Activated CD4-positive, alpha-beta memory T cell treated with anti-CD3 and anti-CD28 coated beads, Interleukin-2, amount 10 ng/mL, durations not matched to agents 7 days and 5 days (primary cell): ENCODE measurements around the gene AFF4. TPM values are rescaled to one million over a fixed set of nuclear protein-coding genes. Genes with fewer than 3 reads are reported as not detected.

ENCODE experiments used
- CTCF ChIA-PET: fragments of 350-600 bp; sonication (Branson Sonifier 250); formaldehyde crosslinking; loops from one replicate; lab custom pipeline; 2021; ENCODE audit warnings: antibody characterized with exemption, inconsistent platforms; lab: Charles Lee
- POLR2A ChIA-PET: fragments of 350-600 bp; sonication (Branson Sonifier 250); formaldehyde crosslinking; loops from one replicate; lab custom pipeline; 2021; ENCODE audit warnings: antibody characterized with exemption; lab: Charles Lee
- DNase-seq: peaks from one replicate; pipeline ENCODE4 v3.0.0-alpha.2; 2020
- H3K27ac Mint-ChIP-seq: one replicate; pipeline ENCODE4 v1.8.0; 2021; ENCODE audit warnings: mild to moderate bottlenecking, mixed read lengths
- H3K27me3 Mint-ChIP-seq: one replicate; pipeline ENCODE4 v1.8.0; 2021; ENCODE audit warnings: mixed read lengths
- H3K36me3 Mint-ChIP-seq: one replicate; pipeline ENCODE4 v1.8.0; 2021; ENCODE audit warnings: low read depth, mixed read lengths
- H3K4me1 Mint-ChIP-seq: one replicate; pipeline ENCODE4 v1.8.0; 2021; ENCODE audit warnings: mixed read lengths
- H3K4me3 Mint-ChIP-seq: one replicate; pipeline ENCODE4 v1.8.0; 2021; ENCODE audit warnings: mild to moderate bottlenecking, mixed read lengths
- H3K9me3 Mint-ChIP-seq: one replicate; pipeline ENCODE4 v1.8.0; 2021; ENCODE audit warnings: mixed read lengths
- total RNA-seq, 2 experiments: library from RNA; stranded (reverse); gene quantifications; one replicate each; pipeline ENCODE4 v1.2.3, GENCODE V29; 2021

Gene AFF4
- total RNA-seq, 2 experiments from 2014 or later: 33.1 to 33.3 TPM

DNA sequence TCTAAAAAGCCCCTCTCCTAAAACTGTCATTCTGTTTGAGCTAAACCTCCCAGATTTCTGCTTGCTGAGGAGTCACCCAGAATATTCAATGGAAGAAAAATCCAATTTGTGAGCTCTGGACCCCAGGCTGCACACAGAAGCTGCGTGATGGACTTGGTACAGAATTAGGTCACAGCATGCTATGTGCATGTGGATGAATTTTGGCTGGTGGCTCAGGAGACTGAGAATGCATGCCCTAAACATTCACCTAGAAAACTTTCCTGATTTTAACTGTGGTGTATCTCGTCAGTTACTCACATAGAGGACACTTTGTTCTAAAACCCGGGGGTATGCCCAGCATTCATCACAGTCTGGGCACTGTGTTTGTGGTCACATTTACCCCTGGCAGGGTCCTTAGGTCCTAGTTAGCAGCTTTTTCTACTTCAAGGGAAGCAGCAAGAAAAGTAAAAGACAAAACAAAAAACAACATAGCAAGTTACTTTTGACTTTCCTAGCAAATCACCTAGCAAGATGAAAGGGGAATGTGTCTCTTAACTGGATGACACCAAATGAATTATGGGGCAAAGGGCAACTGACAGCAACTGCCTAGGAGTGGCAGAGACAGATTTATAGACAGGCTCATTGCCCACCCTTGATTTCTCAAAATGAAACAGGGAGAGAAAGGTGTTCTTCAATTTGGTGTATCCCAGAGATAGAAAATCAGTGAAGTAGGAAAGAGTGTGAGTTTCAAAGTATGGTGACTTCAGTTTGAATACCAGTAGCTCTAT lies 124.7 kb downstream of the AFF4 start:
- Mint-ChIP-seq H3K27ac (no peak overlapping the region), H3K4me1 (no peaks in the 10 kb centered on the region), H3K4me3 (no peak overlapping the region), H3K36me3 (no peaks in the 10 kb centered on the region), H3K9me3 (no peaks in the 10 kb centered on the region), H3K27me3 (no peaks in the 10 kb centered on the region)
- CTCF ChIA-PET: no interaction called here
- peak; percentile 0 for DNase-seq
- POLR2A ChIA-PET: no interaction called here

DNA sequence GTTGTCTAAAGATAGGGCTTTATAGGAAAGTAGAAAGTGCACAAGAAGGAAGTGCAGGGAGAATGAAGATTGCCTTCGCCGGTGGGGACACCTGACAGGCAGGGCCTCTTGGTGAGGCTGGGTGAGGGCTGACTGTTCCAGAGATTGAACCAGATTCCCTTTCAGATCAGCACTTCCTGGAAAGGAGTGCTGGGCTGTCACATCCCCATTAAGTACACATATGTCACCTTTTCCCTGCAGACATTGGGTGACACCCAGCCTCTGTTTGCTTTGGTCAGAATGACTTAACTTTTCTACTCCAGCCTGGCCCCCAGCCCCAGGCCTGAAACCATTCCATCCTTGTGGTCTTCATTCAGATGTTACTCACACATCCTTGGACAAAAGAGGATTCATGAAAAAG lies 125.6 kb downstream of the AFF4 start:
- no peaks in the 10 kb centered on the region for H3K4me1 Mint-ChIP-seq
- POLR2A ChIA-PET: no interaction called here

DNA sequence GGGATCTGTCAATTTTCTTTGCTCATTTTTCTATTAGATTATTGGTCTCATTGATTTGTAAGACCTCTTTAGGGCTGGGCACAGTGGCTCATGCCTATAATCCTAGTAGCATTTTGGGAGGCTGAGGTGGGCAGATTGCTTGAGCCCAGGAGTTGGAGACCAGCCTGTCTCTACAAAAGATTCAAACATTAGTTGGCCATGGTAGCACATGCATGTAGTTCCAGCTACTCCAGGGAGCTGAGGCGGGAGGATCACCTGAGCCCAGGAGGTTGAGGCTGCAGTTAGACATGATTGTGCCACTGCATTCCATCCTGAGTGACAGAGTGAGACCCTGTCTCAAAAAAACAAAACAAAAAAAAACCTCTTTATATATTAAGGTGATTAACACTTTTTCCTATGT lies 126.6 kb downstream of the AFF4 start:
- ChIA-PET POLR2A (no interaction called here), CTCF (no interaction called here)
- Mint-ChIP-seq H3K36me3 (no peaks in the 10 kb centered on the region), H3K9me3 (no peaks in the 10 kb centered on the region), H3K27ac (no peak overlapping the region), H3K4me1 (no peaks in the 10 kb centered on the region), H3K4me3 (no peak overlapping the region), H3K27me3 (no peaks in the 10 kb centered on the region)
- DNase-seq: no peak

More for the DNA sequence above, 125.6 kb downstream of the AFF4 start:
- no peaks in the 10 kb centered on the region for H3K36me3 Mint-ChIP-seq
- no peak overlapping the region for H3K4me3 Mint-ChIP-seq
- no peaks in the 10 kb centered on the region for H3K27me3 Mint-ChIP-seq
- DNase-seq: peak; percentile 10
- H3K9me3 Mint-ChIP-seq: no peaks in the 10 kb centered on the region
- CTCF ChIA-PET: no interaction called here
- no peak overlapping the region for H3K27ac Mint-ChIP-seq

DNA sequence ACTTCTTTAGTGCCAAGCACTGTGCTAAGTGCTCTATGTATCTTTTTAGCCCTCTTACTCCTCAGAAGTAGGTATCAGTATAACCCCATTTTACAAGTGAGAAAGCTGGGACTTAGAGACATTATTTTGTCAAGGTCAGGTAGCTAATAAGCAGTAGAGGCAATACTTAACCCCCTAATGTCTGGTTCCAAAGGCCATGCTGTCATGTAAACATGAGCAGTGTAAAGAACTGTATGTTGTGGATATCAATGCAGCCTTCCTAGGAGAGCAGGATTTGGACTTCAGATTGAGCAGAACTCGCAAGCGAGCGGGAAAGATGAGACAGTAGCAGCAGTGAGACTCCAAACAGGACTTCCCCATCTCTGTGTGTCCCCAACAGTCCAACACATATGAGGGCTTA lies 129.4 kb downstream of the AFF4 start:
- Mint-ChIP-seq H3K27ac (no peak overlapping the region), H3K4me1 (peaks cover 13% of the 10 kb centered on the region), H3K9me3 (no peaks in the 10 kb centered on the region), H3K4me3 (no peak overlapping the region), H3K36me3 (no peaks in the 10 kb centered on the region), H3K27me3 (peaks cover 17% of the 10 kb centered on the region)
- ChIA-PET CTCF (interaction anchor here (1.3 to 1.4 kb wide), 2 partner anchors 14 to 49 kb away, joined by 3 to 6 read pairs; no protein-coding TSS in a partner anchor), POLR2A (no interaction called here)
- DNase-seq: no peak

DNA sequence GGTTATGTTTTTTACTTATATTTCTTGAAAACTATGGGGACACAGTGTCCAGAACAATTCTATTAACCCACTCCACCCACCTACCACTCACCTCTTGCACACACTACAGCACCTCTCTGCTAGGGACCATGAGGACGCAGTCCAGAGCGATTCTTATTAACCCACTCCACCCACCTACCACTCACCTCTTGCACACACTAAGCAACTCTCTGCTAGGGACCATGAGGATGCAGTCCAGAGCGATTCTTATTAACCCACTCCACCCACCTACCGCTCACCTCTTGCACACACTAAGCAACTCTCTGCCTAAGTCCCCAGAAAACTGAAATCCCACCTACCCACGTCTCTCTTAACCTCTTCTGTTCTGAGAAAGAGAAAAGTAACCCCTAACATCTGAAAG lies 130.8 kb downstream of the AFF4 start:
- H3K9me3 Mint-ChIP-seq: no peaks in the 10 kb centered on the region
- H3K4me3 Mint-ChIP-seq: no peak overlapping the region
- H3K4me1 Mint-ChIP-seq: peaks cover 15% of the 10 kb centered on the region
- ChIA-PET POLR2A (no interaction called here), CTCF (interaction anchor here (5.2 kb wide), 1 partner anchor 12 kb away, joined by 27 read pairs; no protein-coding TSS in a partner anchor)
- H3K27ac Mint-ChIP-seq: no peak overlapping the region
- no peaks in the 10 kb centered on the region for H3K36me3 Mint-ChIP-seq
- DNase-seq: no peak
- peaks cover 30% of the 10 kb centered on the region for H3K27me3 Mint-ChIP-seq

DNA sequence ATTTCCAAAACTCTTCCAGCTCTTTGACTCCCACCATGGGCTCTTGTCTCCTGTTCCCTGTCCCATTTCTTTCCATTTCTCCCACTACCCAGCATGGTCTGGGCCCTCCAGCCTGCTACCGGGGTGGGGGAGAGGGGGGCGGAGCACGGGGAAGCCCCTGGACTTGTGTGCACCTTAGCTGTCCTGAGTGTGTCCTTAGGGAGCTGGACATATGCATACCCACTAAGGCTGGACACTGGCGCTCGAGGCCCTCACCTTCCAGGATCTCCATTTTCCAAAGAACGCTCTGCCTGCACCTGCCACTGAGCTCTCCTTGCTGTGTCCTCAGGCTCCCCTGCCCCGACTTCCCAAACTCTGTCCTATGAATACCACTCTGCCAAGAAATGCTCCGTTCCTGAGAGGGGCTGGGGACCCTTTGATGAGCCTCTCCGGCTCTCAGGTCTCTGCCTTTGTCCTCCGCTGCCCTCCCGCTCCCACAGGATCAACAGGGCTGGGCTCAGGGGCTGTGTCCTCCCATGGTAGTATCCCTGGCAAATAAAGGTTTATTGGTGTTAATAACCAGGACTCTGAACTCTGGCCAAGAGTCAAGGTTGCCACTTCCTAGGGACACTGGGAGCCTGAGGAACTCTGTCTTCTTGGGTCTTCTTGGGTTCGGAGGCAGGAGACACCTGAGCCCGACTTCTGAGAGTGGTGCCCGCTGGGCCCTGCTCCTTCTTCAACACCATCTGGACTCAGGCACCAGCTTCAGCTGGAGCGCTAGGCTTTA lies 132.2 kb downstream of the AFF4 start:
- Mint-ChIP-seq H3K9me3 (no peaks in the 10 kb centered on the region), H3K27me3 (peaks cover 43% of the 10 kb centered on the region), H3K36me3 (no peaks in the 10 kb centered on the region), H3K4me1 (peaks cover 15% of the 10 kb centered on the region), H3K27ac (no peak overlapping the region), H3K4me3 (peak overlapping the region; percentile 66)
- DNase-seq: no peak
- CTCF ChIA-PET: interaction anchor here (1.1 to 5.2 kb wide), 5 partner anchors 11 to 309 kb away, joined by 3 to 27 read pairs (median 3); no protein-coding TSS in a partner anchor
- POLR2A ChIA-PET: interaction anchor here (0.9 to 1.4 kb wide), 3 partner anchors 18 to 132 kb away, joined by 3 to 5 read pairs (median 3); partner anchors contain the start of gene SOWAHA

DNA sequence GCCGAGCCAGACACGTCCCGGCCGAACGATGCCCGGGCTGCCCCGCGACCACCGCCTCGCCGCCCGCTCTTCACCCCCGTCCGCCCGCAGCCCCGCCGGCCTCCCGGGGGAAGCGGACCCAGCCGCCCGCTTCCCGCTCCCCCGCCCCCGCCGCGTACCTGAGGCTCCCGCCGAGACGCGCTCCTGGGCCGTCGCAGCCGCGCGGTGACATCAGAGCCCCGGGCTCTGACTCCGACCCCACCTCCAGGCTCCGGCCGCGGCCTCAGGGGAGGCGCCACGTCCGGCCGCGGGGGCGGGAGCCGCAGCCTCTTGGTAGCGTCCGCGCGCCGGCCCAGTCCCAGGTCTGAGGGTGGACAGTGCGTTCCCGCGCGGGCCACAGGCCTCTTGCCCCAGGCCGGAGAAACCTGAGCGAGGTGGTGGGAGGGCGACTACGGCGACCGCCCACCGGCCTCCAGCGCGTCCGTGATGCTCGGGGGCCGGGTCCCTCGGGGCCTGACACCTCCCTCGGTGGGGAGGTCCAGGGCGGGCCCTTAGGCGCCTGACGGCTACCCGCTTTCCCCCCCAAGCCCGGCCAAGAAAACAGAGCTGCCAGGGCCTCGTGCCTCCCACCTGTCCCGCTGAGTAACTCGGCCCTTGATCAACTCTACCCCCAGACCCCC lies 132.9 kb downstream of the AFF4 start, which contains the start of gene SHROOM1:
Gene SHROOM1 (minus strand): TSS at position 212 of the 659 bp plus-strand sequence. CDS start 4,507 bp downstream, outside the sequence.
- Mint-ChIP-seq H3K27me3 (peaks cover 46% of the 10 kb centered on the region), H3K36me3 (no peaks in the 10 kb centered on the region), H3K9me3 (no peaks in the 10 kb centered on the region), H3K4me1 (peaks cover 15% of the 10 kb centered on the region), H3K4me3 (peak within 1 kb of the TSS; percentile 79), H3K27ac (no peak within 1 kb of the TSS)
- no peak for DNase-seq
- POLR2A ChIA-PET: interaction anchor here (0.9 to 1.4 kb wide), 3 partner anchors 17 to 132 kb away, joined by 3 to 5 read pairs (median 3); partner anchors contain the start of gene SOWAHA
- CTCF ChIA-PET: interaction anchor here (0.8 to 5.2 kb wide), 10 partner anchors 10 to 329 kb away, joined by 3 to 36 read pairs (median 5); partner anchors contain the start of genes CCNI2, GDF9 and UQCRQ

DNA sequence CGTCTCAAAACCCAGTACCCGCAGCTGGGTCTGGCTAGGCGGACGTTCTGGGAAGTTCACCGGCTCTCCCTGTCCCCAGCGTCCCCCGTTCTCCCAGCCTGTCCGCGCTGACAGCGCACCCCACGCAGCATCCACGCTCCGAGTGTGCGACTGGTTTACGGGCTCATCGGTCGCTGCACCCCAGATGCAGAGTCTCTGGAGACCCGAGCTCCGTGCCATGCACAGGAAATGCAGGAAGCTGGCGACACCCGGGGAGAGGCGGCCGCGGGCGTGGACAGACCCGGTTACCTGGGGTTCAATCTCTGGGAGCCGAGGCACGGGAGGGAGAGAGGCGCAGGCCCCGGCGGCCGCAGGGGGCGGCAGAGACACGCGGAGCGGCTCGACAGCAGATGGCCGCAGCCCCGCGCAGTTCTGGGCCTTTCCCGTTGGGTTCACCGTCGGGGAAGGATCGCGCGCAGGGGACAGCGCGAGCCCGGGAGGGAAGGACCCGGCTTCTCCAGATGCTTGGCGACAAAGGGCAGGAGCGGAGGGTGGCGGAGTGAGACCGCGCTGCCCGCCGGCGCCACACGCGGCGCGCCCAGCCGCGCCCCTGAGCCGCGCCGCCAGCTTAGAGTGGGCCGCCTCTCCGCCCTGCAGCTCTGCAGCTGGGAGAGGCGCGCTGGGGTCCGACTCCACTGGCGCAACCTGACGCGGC lies 133.5 kb downstream of the AFF4 start:
- peak; percentile 74 for DNase-seq
- Mint-ChIP-seq H3K36me3 (no peaks in the 10 kb centered on the region), H3K9me3 (no peaks in the 10 kb centered on the region), H3K27ac (no peak overlapping the region), H3K4me1 (peaks cover 17% of the 10 kb centered on the region), H3K27me3 (peaks cover 49% of the 10 kb centered on the region), H3K4me3 (peak overlapping the region; percentile 79)
- ChIA-PET CTCF (interaction anchor here (0.8 to 5.2 kb wide), 11 partner anchors 9 to 328 kb away, joined by 3 to 36 read pairs (median 4); partner anchors contain the start of genes CCNI2, GDF9 and UQCRQ), POLR2A (interaction anchor here (0.8 to 1.3 kb wide), 2 partner anchors 16 to 333 kb away, joined by 3 to 5 read pairs; partner anchors contain the start of gene SOWAHA)

DNA sequence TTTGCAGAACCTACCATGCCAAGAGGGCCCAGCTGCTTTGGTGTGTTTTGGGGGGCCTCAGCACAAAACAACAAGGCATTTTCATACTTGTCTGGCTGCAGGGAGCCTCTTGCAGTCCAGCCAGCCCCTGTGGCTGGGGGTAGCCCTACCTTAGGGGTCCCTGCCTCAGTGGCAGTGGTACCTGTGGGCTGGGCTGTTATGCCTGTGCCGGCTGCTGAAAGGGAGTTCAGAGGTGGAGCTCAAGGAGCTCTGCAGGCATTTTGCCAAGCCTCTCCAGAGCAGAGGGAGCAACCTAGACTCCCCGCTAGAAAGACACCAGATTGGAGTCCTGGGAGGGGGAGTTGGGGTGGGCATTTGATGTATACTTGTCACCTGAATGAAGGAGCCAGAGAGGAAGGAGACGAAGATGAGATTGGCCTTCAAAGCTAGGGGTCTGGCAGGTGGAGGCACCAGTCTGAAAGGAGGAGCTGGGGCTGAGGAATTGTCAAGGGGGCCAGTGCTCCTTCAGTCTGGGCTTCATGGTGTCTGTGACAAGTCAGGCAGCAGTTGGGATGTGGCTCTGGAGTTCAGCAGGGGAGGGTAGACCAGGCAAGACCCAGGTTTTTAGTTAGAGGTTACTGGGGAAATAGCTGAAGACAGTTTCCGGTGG lies 134.5 kb downstream of the AFF4 start:
- Mint-ChIP-seq H3K36me3 (no peaks in the 10 kb centered on the region), H3K4me3 (peak overlapping the region; percentile 79), H3K27me3 (peaks cover 55% of the 10 kb centered on the region), H3K27ac (no peak overlapping the region), H3K4me1 (peaks cover 17% of the 10 kb centered on the region), H3K9me3 (no peaks in the 10 kb centered on the region)
- ChIA-PET CTCF (interaction anchor here (0.8 to 5.2 kb wide), 9 partner anchors 8 to 327 kb away, joined by 3 to 36 read pairs (median 6); no protein-coding TSS in a partner anchor), POLR2A (interaction anchor here (0.8 to 1.1 kb wide), 3 partner anchors 16 to 333 kb away, joined by 3 read pairs; partner anchors contain the start of gene SOWAHA)
- DNase-seq: no peak

DNA sequence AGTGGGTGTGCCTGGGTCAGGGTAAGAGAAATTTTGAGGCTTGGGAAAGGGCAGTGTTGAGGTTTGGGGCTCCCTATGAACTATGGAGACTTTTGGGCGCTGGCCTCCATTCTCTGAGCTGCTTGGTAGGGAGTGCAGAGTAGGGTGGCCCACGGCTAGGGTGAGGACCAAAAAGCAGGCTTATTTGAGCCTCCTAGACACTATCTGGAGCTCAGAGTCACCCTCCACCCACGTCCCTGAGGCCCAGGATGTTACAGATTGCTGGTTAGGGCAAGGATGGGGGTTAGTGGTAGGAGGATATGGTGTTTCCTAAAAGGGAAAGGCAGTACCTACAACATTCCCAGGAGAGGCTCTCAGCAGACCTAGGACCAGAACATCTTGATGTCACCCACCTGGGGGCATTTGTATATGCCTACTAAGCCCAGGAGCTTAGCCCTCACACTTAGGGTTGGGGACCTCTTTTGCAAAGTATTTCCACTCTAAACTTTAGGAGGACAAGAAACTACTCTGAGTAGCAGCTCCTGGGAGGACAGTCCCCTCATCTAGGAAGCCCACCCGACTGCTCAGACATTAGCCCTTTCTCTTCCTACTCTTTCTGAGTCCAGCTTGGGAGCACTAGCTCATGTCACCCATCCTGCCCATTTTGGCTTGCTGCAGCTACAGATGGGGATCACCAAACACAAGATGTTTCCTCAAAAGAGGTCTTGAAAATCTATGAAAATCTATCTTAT lies 135.3 kb downstream of the AFF4 start:
- H3K27me3 Mint-ChIP-seq: peaks cover 60% of the 10 kb centered on the region
- H3K4me1 Mint-ChIP-seq: peaks cover 19% of the 10 kb centered on the region
- CTCF ChIA-PET: interaction anchor here (1.0 to 5.2 kb wide), 7 partner anchors 8 to 442 kb away, joined by 3 to 36 read pairs (median 7); no protein-coding TSS in a partner anchor
- H3K9me3 Mint-ChIP-seq: no peaks in the 10 kb centered on the region
- POLR2A ChIA-PET: interaction anchor here (0.8 to 1.1 kb wide), 2 partner anchors 15 to 28 kb away, joined by 3 read pairs; partner anchors contain the start of gene SOWAHA
- H3K4me3 Mint-ChIP-seq: no peak overlapping the region
- DNase-seq: no peak
- H3K36me3 Mint-ChIP-seq: no peaks in the 10 kb centered on the region
- no peak overlapping the region for H3K27ac Mint-ChIP-seq
